ENCODE results near the gene L3MBTL4. TPM values are rescaled to one million over a fixed set of nuclear protein-coding genes. Genes with fewer than 3 reads are reported as not detected.

The L3MBTL4 gene
- total and polyA plus RNA-seq, 5 experiments from 2014 or later, result 0.13 to 0.85 (median 0.18) TPM; not detected in 2

- no peaks in the 10 kb centered on the region for H3K4me1 Mint-ChIP-seq
- POLR2A ChIA-PET, result no interaction called here
- H3K27me3 Mint-ChIP-seq, result peaks cover 0 to 7% (median 0%) of the 10 kb centered on the region in 5 donors
- H3K27ac Mint-ChIP-seq, result no peak overlapping the region
- DNase-seq (no peak), ATAC-seq (no peak)
- H3K4me3 Mint-ChIP-seq, result no peak overlapping the region
- peaks cover 0 to 13% (median 3%) of the 10 kb centered on the region in 9 donors for H3K9me3 Mint-ChIP-seq
- H3K36me3 Mint-ChIP-seq, result no peaks in the 10 kb centered on the region
These were observed 294.9 kb downstream of the L3MBTL4 start for GRCh38 chr18:6119761-6120160.

GRCh38 chr18:6118080-6118479 is 296.6 kb downstream of the L3MBTL4 start:
- Mint-ChIP-seq H3K27ac (no peak overlapping the region), H3K27me3 (peaks cover 0 to 10% (median 0%) of the 10 kb centered on the region in 5 donors), H3K36me3 (no peaks in the 10 kb centered on the region), H3K9me3 (peaks cover 0 to 6% (median 0%) of the 10 kb centered on the region in 9 donors), H3K4me3 (no peak overlapping the region), H3K4me1 (no peaks in the 10 kb centered on the region)
- no peak for DNase-seq
- POLR2A ChIA-PET, result no interaction called here
- ATAC-seq, result no peak

- H3K4me3 Mint-ChIP-seq, result no peak overlapping the region
- POLR2A ChIA-PET, result no interaction called here
- peaks cover 0 to 10% (median 1%) of the 10 kb centered on the region in 5 donors for H3K27me3 Mint-ChIP-seq
- H3K27ac Mint-ChIP-seq, result no peak overlapping the region
- ATAC-seq (no peak), DNase-seq (no peak)
- no peaks in the 10 kb centered on the region for H3K9me3 Mint-ChIP-seq
- H3K4me1 Mint-ChIP-seq, result no peaks in the 10 kb centered on the region
- no peaks in the 10 kb centered on the region for H3K36me3 Mint-ChIP-seq
These were observed 299.0 kb downstream of the L3MBTL4 start for GRCh38 chr18:6115710-6116109.

- ATAC-seq (no peak), DNase-seq (no peak)
- no peaks in the 10 kb centered on the region for H3K4me1 Mint-ChIP-seq
- POLR2A ChIA-PET, result no interaction called here
- H3K27ac Mint-ChIP-seq, result no peak overlapping the region
- H3K36me3 Mint-ChIP-seq, result no peaks in the 10 kb centered on the region
- no peak overlapping the region for H3K4me3 Mint-ChIP-seq
- peaks cover 0 to 10% (median 0%) of the 10 kb centered on the region in 9 donors for H3K9me3 Mint-ChIP-seq
- H3K27me3 Mint-ChIP-seq, result peaks cover 0 to 15% (median 1%) of the 10 kb centered on the region in 5 donors
These were observed 301.1 kb downstream of the L3MBTL4 start for GRCh38 chr18:6113650-6114049.

GRCh38 chr18:6111726-6112125 is 303.0 kb downstream of the L3MBTL4 start:
- Mint-ChIP-seq H3K4me3 (no peak overlapping the region), H3K27me3 (peaks cover 0 to 12% (median 2%) of the 10 kb centered on the region in 5 donors), H3K27ac (no peak overlapping the region), H3K9me3 (peaks cover 0 to 10% (median 0%) of the 10 kb centered on the region in 9 donors), H3K36me3 (no peaks in the 10 kb centered on the region), H3K4me1 (no peaks in the 10 kb centered on the region)
- DNase-seq (no peak), ATAC-seq (no peak)
- POLR2A ChIA-PET, result no interaction called here

- POLR2A ChIA-PET, result no interaction called here
- DNase-seq, result no peak
- Mint-ChIP-seq H3K27ac (no peak overlapping the region), H3K27me3 (peaks cover 0 to 8% (median 2%) of the 10 kb centered on the region in 5 donors), H3K9me3 (peaks cover 0 to 10% (median 0%) of the 10 kb centered on the region in 9 donors), H3K4me1 (no peaks in the 10 kb centered on the region), H3K36me3 (no peaks in the 10 kb centered on the region), H3K4me3 (no peak overlapping the region)
- no peak for ATAC-seq
These were observed 305.0 kb downstream of the L3MBTL4 start for GRCh38 chr18:6109743-6110142.

- no peak for DNase-seq
- H3K4me1 Mint-ChIP-seq, result no peaks in the 10 kb centered on the region
- H3K4me3 Mint-ChIP-seq, result no peak overlapping the region
- H3K27ac Mint-ChIP-seq, result no peak overlapping the region
- H3K9me3 Mint-ChIP-seq, result peaks cover 0 to 10% (median 0%) of the 10 kb centered on the region in 9 donors
- no peak for ATAC-seq
- peaks cover 0 to 6% (median 2%) of the 10 kb centered on the region in 5 donors for H3K27me3 Mint-ChIP-seq
- POLR2A ChIA-PET, result no interaction called here
- no peaks in the 10 kb centered on the region for H3K36me3 Mint-ChIP-seq
These were observed 306.9 kb downstream of the L3MBTL4 start for GRCh38 chr18:6107794-6108193.

GRCh38 chr18:6106091-6106685 is 308.5 kb downstream of the L3MBTL4 start:
- peaks cover 0 to 10% (median 0%) of the 10 kb centered on the region in 9 donors for H3K9me3 Mint-ChIP-seq
- POLR2A ChIA-PET, result no interaction called here
- no peak for ATAC-seq
- no peaks in the 10 kb centered on the region for H3K36me3 Mint-ChIP-seq
- H3K27ac Mint-ChIP-seq, result no peak overlapping the region
- H3K27me3 Mint-ChIP-seq, result peaks cover 0 to 10% (median 4%) of the 10 kb centered on the region in 5 donors
- DNase-seq, result no peak
- no peak overlapping the region for H3K4me3 Mint-ChIP-seq
- H3K4me1 Mint-ChIP-seq, result no peaks in the 10 kb centered on the region

GRCh38 chr18:6103741-6104140 is 311.0 kb downstream of the L3MBTL4 start:
- Mint-ChIP-seq H3K4me3 (no peak overlapping the region), H3K4me1 (no peaks in the 10 kb centered on the region), H3K9me3 (peaks cover 0 to 2% (median 0%) of the 10 kb centered on the region in 9 donors), H3K27ac (no peak overlapping the region), H3K27me3 (peaks cover 0 to 9% (median 6%) of the 10 kb centered on the region in 5 donors), H3K36me3 (no peaks in the 10 kb centered on the region)
- ATAC-seq (no peak), DNase-seq (no peak)
- POLR2A ChIA-PET, result no interaction called here

GRCh38 chr18:6096730-6097129 is 318.0 kb downstream of the L3MBTL4 start:
- Mint-ChIP-seq H3K4me3 (no peak overlapping the region), H3K36me3 (no peaks in the 10 kb centered on the region), H3K27me3 (peaks cover 0 to 20% (median 0%) of the 10 kb centered on the region in 5 donors), H3K9me3 (no peaks in the 10 kb centered on the region), H3K4me1 (no peaks in the 10 kb centered on the region), H3K27ac (no peak overlapping the region)
- POLR2A ChIA-PET, result no interaction called here
- DNase-seq, result no peak
- no peak for ATAC-seq

GRCh38 chr18:6088432-6088831 is 326.3 kb downstream of the L3MBTL4 start:
- Mint-ChIP-seq H3K36me3 (no peaks in the 10 kb centered on the region), H3K4me1 (peaks cover 3 to 7% (median 4%) of the 10 kb centered on the region in 4 donors), H3K27ac (no peak overlapping the region), H3K27me3 (peaks cover 0 to 4% (median 0%) of the 10 kb centered on the region in 5 donors), H3K4me3 (no peak overlapping the region), H3K9me3 (peaks cover 0 to 3% (median 0%) of the 10 kb centered on the region in 9 donors)
- ATAC-seq (no peak), DNase-seq (no peak)
- POLR2A ChIA-PET, result no interaction called here

- H3K9me3 Mint-ChIP-seq, result peaks cover 0 to 3% (median 0%) of the 10 kb centered on the region in 9 donors
- H3K27me3 Mint-ChIP-seq, result peaks cover 0 to 4% (median 0%) of the 10 kb centered on the region in 5 donors
- no peak overlapping the region for H3K4me3 Mint-ChIP-seq
- no peak for ATAC-seq
- H3K36me3 Mint-ChIP-seq, result no peaks in the 10 kb centered on the region
- DNase-seq, result no peak
- H3K4me1 Mint-ChIP-seq, result peaks cover 3 to 7% (median 4%) of the 10 kb centered on the region in 4 donors
- POLR2A ChIA-PET, result no interaction called here
- no peak overlapping the region for H3K27ac Mint-ChIP-seq
These were observed 328.0 kb downstream of the L3MBTL4 start for GRCh38 chr18:6086731-6087130.

GRCh38 chr18:6079406-6079805 is 335.3 kb downstream of the L3MBTL4 start:
- Mint-ChIP-seq H3K27me3 (no peaks in the 10 kb centered on the region), H3K36me3 (no peaks in the 10 kb centered on the region), H3K4me1 (no peaks in the 10 kb centered on the region), H3K27ac (no peak overlapping the region), H3K4me3 (no peak overlapping the region), H3K9me3 (no peaks in the 10 kb centered on the region)
- DNase-seq, result no peak
- POLR2A ChIA-PET, result no interaction called here
- ATAC-seq, result no peak

- H3K9me3 Mint-ChIP-seq, result no peaks in the 10 kb centered on the region
- H3K27ac Mint-ChIP-seq, result peak overlapping the region in 1 of 10 donors; percentile 70
- H3K36me3 Mint-ChIP-seq, result no peaks in the 10 kb centered on the region
- DNase-seq, result no peak
- no peaks in the 10 kb centered on the region for H3K27me3 Mint-ChIP-seq
- H3K4me1 Mint-ChIP-seq, result no peaks in the 10 kb centered on the region
- POLR2A ChIA-PET, result no interaction called here
- no peak for ATAC-seq
- H3K4me3 Mint-ChIP-seq, result no peak overlapping the region
These were observed 335.8 kb downstream of the L3MBTL4 start for GRCh38 chr18:6078877-6079276.

Measured in naive thymus-derived CD8-positive, alpha-beta T cell (primary cell).